ENCODE results near the gene SYCP3.
"Not testable (repeated sequence)": the region's sequence is repeated elsewhere in the genome, so short reads cannot be mapped to it uniquely, and the experiment has no call there.

SYCP3 gene

GRCh38 chr12:101759396-101760047 is 20.3 kb upstream of the SYCP3 start:
- DNase-seq: peak; percentile 25

DNA sequence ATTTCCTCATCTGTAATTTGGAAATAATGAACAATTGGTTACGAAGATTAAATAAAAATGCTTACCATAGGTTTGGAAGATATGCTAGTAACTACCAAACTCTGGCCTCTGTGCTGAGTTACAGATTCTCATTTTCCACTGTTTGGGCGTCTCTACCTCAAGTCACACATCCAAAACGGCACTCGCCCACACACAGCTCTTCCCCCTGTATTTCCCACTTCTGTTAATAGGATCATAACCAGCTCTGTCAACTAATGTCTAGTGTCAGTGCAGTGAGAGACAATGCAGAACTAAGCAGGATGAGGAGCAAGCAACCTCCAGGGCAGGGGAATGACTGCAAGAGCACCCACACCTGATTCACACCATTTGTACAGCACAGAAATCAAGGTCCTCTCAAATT is 10.9 kb upstream of the SYCP3 start:
- DNase-seq: no peak

GRCh38 chr12:101749657-101750056 is 10.4 kb upstream of the SYCP3 start:
- DNase-seq: no peak

GRCh38 chr12:101748907-101749306 is 9.6 kb upstream of the SYCP3 start:
- no peak for DNase-seq

GRCh38 chr12:101747697-101748096 is 8.4 kb upstream of the SYCP3 start:
- DNase-seq: no peak

DNA sequence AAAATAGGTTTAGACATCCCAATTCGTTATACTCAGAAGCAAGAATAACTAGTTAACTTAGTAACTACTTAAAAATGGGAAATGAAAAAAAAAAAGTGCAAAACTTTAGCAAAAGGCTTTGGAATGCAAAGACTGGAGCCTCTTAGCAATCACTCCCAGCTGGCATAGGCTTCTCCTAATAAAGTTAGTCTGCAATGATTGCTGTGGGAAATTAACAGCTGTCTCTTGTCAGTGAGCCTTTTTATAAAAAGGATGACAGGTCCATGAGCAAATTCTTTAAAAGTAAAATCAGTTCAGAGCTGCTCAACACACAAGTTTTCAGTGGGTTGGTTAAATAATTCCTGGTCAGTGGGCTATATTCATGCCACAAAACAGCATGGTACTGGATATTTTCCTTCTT is 7.4 kb upstream of the SYCP3 start:
- peak; percentile 1 for DNase-seq

GRCh38 chr12:101746196-101746595 is 6.9 kb upstream of the SYCP3 start:
- no peak for DNase-seq

DNA sequence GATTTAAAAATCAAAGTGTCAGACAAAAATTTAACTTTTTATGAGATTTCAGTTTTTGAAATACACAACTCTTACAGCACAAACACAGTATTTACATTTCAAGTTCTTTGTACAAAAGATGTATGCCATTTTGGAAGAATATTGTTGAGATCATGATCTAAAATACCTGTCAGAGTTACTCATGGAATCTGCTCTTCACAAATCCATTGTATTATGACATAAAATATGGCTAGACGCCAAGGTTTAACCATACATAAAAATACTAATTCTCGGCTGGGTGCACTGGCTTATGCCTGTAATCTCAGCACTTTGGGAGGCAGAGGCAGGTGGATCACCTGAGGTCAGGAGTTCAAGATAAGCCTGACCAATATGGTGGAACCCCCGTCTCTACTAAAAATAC is 6.2 kb upstream of the SYCP3 start:
- DNase-seq: peak; percentile 1

- DNase-seq: no peak
Measured at GRCh38 chr12:101743724-101744472, 4.6 kb upstream of the SYCP3 start.

GRCh38 chr12:101743242-101743641 is 4.0 kb upstream of the SYCP3 start:
- peak; percentile 10 for DNase-seq

DNA sequence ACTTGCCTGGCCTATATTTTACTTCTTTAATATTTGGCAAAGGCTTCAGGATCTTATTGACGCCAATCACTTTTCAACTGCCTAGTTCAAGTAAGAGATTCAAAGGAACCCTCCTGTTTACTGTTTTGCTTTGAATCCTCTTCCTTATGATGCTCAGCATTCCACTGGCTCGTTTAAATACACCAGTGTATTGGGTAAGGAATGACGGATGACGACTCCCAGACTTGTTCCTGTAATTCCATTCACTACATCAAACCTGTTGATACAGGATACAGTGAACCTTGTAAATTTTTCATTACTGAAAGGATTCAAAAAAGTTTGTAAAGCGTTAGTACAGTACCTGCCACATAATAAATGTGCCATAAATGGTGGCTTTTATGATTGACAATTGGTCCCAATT is 1.7 kb upstream of the SYCP3 start:
- no peak for DNase-seq

GRCh38 chr12:101740566-101740965 is 1.3 kb upstream of the SYCP3 start:
- DNase-seq: no peak

- DNase-seq: no peak
Measured at GRCh38 chr12:101737476-101737875, 1.8 kb downstream of the SYCP3 start.

- DNase-seq: not testable (repeated sequence)
Measured at GRCh38 chr12:101734482-101734881, 4.8 kb downstream of the SYCP3 start.

DNA sequence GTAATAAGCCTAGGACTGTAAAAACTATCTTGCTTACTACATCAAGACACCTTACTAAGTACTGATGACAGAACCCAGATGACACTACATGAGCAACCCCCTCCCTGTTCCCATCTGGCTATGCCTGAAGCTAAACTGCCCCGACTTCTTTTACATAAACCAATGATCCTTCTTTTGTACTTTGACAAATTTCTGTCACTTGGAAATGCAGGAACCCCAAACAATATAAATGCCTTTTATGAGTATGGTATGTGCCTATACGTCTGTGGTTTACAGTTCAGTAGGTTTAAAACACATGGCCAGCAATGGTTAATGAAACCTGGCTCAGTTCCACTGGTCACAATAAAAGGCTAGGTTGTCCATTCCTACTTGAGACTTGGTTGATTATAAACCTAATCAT is 6.1 kb downstream of the SYCP3 start:
- no peak for DNase-seq

GRCh38 chr12:101732318-101732717 is 6.9 kb downstream of the SYCP3 start:
- no peak for DNase-seq

GRCh38 chr12:101729842-101730241 is 9.4 kb downstream of the SYCP3 start:
- no peak for DNase-seq

DNA sequence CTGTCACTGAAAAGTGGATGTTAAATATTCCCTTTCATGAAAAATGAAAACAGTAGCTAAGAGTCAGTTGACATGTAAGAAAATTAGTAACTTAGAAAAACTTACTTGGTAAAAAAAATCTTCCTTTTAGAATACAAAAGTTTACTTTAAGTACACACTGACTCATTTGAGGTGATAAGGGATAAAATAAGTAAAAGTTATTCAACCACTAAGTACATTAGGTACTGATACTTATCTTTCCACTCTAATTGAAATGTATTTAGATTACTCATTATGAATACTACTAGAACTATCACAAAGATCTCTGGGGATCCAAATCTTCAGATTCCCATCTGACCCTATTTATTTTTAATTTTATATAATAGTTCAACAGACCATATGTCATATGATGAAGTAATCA is 12.2 kb downstream of the SYCP3 start:
- no peak for DNase-seq

DNA sequence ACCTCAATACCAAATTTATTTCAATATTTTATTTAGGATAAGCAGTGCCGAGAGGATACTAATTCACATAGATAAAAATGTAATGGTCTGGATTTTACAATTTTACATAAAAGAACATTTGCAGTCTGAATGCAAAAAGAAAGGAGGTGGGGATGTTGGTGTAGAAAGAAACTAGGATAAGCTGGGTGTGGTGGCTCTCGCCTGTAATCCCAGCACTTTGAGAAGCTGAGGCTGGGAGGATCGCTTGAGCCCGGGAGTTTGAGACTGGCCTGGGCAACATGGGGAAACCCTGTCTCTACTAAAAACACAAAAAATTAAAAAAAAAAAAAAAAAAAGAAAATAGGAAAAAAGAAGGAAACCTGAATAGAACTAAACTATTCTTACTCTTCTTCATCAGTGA is 16.9 kb downstream of the SYCP3 start:
- DNase-seq: no peak

GRCh38 chr12:101720118-101720517 is 19.1 kb downstream of the SYCP3 start:
- no peak for DNase-seq

GRCh38 chr12:101719566-101719965 is 19.7 kb downstream of the SYCP3 start:
- peak; percentile 6 for DNase-seq

DNA sequence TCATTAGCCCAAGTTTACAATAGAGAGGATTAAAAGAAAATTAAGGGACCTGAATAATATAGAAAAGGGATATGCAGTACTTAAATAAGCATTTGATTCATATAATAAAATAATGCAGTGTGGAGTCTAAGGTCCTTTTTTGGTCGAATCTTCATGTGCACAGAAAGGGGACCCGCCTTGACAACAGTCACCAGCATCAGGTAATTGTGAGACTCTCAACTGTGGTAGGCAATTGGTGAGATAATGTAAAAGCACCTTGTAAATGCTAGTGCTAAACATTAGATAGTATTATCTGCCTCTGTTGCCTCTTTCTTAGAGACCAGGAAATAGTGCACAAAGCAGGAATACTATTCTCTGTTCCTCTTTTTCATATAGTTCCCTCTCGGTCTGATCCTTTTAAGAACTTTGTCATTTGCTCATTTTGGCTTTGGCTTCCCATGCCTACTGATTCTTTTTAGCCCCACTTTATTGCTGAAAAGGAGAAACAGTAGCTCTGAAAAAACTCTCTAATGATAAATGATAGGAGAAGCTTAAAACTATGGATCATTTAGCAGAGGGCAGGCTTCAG is 24.3 kb downstream of the SYCP3 start:
- DNase-seq: no peak

GRCh38 chr12:101713930-101714329 is 25.3 kb downstream of the SYCP3 start:
- DNase-seq: no peak

DNA sequence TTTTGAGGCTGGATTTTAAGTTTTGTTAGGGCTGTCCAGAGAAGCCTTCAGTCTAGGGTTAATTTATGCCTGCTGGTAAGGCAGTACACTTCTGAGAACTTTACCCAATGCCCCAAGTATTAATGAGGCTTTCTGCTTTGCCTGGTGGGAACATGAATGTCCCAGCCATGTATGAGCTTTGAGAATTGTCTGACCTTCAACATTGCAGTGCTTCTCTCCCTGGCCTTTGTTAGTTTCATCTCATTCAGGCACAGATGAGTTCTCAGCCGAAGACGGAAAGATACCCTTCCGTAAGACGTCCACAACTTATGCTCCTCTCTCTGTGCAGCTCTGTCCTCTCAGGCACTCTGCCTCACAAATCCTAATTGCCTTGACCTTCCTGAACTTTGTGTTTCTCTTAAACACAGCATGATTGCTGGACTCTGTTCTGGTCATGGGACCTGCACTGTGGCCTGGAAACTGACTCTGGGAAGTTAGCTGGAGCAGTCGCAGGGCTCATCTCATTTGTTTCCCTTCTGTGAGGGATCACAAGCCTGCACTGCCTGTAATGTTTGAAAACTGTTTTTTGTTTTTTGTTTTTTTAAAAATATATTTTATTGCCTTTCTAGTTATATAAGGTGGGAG is 26.1 kb downstream of the SYCP3 start:
- no peak for DNase-seq
